GM23248 (cell line): ENCODE measurements around the gene LRIG3. TPM values are rescaled to one million over a fixed set of nuclear protein-coding genes. Genes with fewer than 3 reads are reported as not detected.

Experiments
- DNase-seq: peaks from one replicate; pipeline ENCODE4 v3.0.0-alpha.2; 2015
- H2AFZ ChIP-seq: fragments of 200-600 bp; sonication (generic); 2 replicates; pipeline ENCODE4 v1.6.1; 2016; ENCODE audit warnings: antibody characterized with exemption
- H3F3A ChIP-seq: fragments of 200-600 bp; sonication (generic); 2 replicates; pipeline ENCODE4 v1.6.1; 2016; ENCODE audit warnings: mild to moderate bottlenecking, antibody characterized with exemption, mixed run types; ENCODE audit not compliant: insufficient read depth
- H3K27ac ChIP-seq: fragments of 200-600 bp; sonication (generic); 2 replicates; pipeline ENCODE4 v1.5.1; 2016; ENCODE audit warnings: mild to moderate bottlenecking
- H3K27me3 ChIP-seq: fragments of 200-600 bp; sonication (generic); replicated peaks from 2 replicates; pipeline ENCODE4 v1.6.1; 2016; ENCODE audit warnings: mild to moderate bottlenecking; ENCODE audit not compliant: insufficient read depth
- H3K36me3 ChIP-seq: fragments of 200-600 bp; sonication (generic); 2 replicates; pipeline ENCODE4 v1.6.1; 2016; ENCODE audit warnings: low read depth, mild to moderate bottlenecking
- H3K4me1 ChIP-seq: fragments of 200-600 bp; sonication (generic); 2 replicates; pipeline ENCODE4 v1.6.1; 2016; ENCODE audit warnings: mild to moderate bottlenecking; ENCODE audit not compliant: insufficient read depth
- H3K4me2 ChIP-seq: fragments of 200-600 bp; sonication (generic); one replicate; pipeline ENCODE4 v1.6.1; 2016; ENCODE audit warnings: mild to moderate bottlenecking; ENCODE audit not compliant: unreplicated experiment
- H3K4me3 ChIP-seq: fragments of 200-600 bp; sonication (generic); 2 replicates; pipeline ENCODE4 v1.5.1; 2016; ENCODE audit warnings: mild to moderate bottlenecking
- H3K79me2 ChIP-seq: fragments of 200-600 bp; sonication (generic); 2 replicates; pipeline ENCODE4 v1.6.1; 2016; ENCODE audit warnings: mild to moderate bottlenecking; ENCODE audit not compliant: insufficient read depth
- H3K9ac ChIP-seq: fragments of 200-600 bp; sonication (generic); 2 replicates; pipeline ENCODE4 v1.6.1; 2016; ENCODE audit warnings: mild to moderate bottlenecking
- H3K9me2 ChIP-seq: fragments of 200-600 bp; sonication (generic); 2 replicates; pipeline ENCODE4 v1.6.1; 2016; ENCODE audit warnings: mixed run types, mild to moderate bottlenecking, moderate library complexity; ENCODE audit not compliant: insufficient read depth
- H3K9me3 ChIP-seq: fragments of 200-600 bp; sonication (generic); one replicate; pipeline ENCODE4 v1.6.1; 2017; ENCODE audit warnings: low read depth
- H4K20me1 ChIP-seq: fragments of 200-600 bp; sonication (generic); 2 replicates; pipeline ENCODE4 v1.6.0; 2016; ENCODE audit not compliant: insufficient read depth
- EZH2 ChIP-seq: fragments of 200-600 bp; sonication (generic); IDR thresholded peaks from 2 replicates; pipeline ENCODE4 v1.6.1; 2018; ENCODE audit warnings: antibody characterized with exemption, mild to moderate bottlenecking; ENCODE audit not compliant: insufficient read depth, poor library complexity, severe bottlenecking
- EZH2phosphoT487 ChIP-seq: fragments of 200-600 bp; sonication (generic); IDR thresholded peaks from 2 replicates; pipeline ENCODE4 v1.6.1; 2018; ENCODE audit warnings: antibody characterized with exemption, moderate library complexity, mild to moderate bottlenecking, low read depth; ENCODE audit not compliant: insufficient read depth
- WGBS, 2 experiments: methylation state at CpG; one replicate each; pipeline ENCODE4 v1.1.6; 2015 to 2017; ENCODE audit warnings: low lambda C conversion rate in 2 of 2, low coverage in 1 of 2; ENCODE audit errors: missing lambda C conversion rate in 2 of 2; 5-methylcytosine and 5-hydroxymethylcytosine counted together
- in situ Hi-C: fragments of 300-500 bp; cut with MboI; formaldehyde crosslinking; loops from 2 replicates; pipeline ENCODE4 v1.15.0; 2020
- polyA plus RNA-seq: library from polyadenylated mRNA; unstranded; fragments of >200 nt; fragmentation: Nextera tagmentation; extraction: Ambion mirVana; gene quantifications from 2 replicates; pipeline ENCODE4 v1.2.1, GENCODE V29; 2016
- total RNA-seq: library from RNA; depleted of rRNA; stranded (reverse); fragments of >200 nt; shearing (Covaris generic); gene quantifications from 2 replicates; pipeline ENCODE4 v1.2.3, GENCODE V29; 2014

The LRIG3 gene
- total and polyA plus RNA-seq, 2 experiments from 2014 or later, result 9.2 to 29.3 TPM

- no peak for TF ChIP-seq EZH2phosphoT487
- TF ChIP-seq EZH2, result no peak
- DNase-seq, result no peak
- no peaks in the 10 kb centered on the region for H3K9me2 ChIP-seq
- peaks cover 11% of the 10 kb centered on the region for H3K79me2 ChIP-seq
- no peak overlapping the region for H3K9ac ChIP-seq
- H3K4me2 ChIP-seq, result no peak overlapping the region
- no peak overlapping the region for H3K27ac ChIP-seq
- in situ Hi-C loops, result loop anchor here (25.0 kb wide), 1 partner anchor 350 kb away; no protein-coding TSS in a partner anchor
- no peak overlapping the region for H3K4me3 ChIP-seq
- no peaks in the 10 kb centered on the region for H3K27me3 ChIP-seq
- no peaks in the 10 kb centered on the region; the same call in 1 of the 2 replicates for H4K20me1 ChIP-seq
- peaks cover 9% of the 10 kb centered on the region; the same call in 1 of the 2 replicates for H3K4me1 ChIP-seq
- peaks cover 69% of the 10 kb centered on the region for H3K36me3 ChIP-seq
- no peak overlapping the region for H2AFZ ChIP-seq
- WGBS, 2 experiments, result 98% methylated on average over 6 of the region's 6 CpGs
- peaks cover 12% of the 10 kb centered on the region; the same call in 1 of the 2 replicates for H3F3A ChIP-seq
- H3K9me3 ChIP-seq, result no peaks in the 10 kb centered on the region
These were observed 33.2 kb downstream of the LRIG3 start for GRCh38 chr12:58887068-58887467.

GRCh38 chr12:58886474-58886873 is 33.8 kb downstream of the LRIG3 start:
- Histone ChIP-seq H3K4me1 (peaks cover 9% of the 10 kb centered on the region; the same call in 1 of the 2 replicates), H3F3A (peaks cover 12% of the 10 kb centered on the region; the same call in 1 of the 2 replicates), H3K27me3 (no peaks in the 10 kb centered on the region), H2AFZ (no peak overlapping the region), H3K9me3 (no peaks in the 10 kb centered on the region), H3K9ac (no peak overlapping the region), H3K27ac (no peak overlapping the region), H3K4me3 (no peak overlapping the region), H4K20me1 (no peaks in the 10 kb centered on the region), H3K4me2 (no peak overlapping the region), H3K36me3 (peaks cover 72% of the 10 kb centered on the region), H3K9me2 (no peaks in the 10 kb centered on the region), H3K79me2 (peaks cover 5% of the 10 kb centered on the region)
- in situ Hi-C loops, result loop anchor here (25.0 kb wide), 1 partner anchor 349 kb away; no protein-coding TSS in a partner anchor
- no peak for DNase-seq
- 96 to 99% methylated on average over 3 of the region's 3 CpGs for WGBS, 2 experiments
- TF ChIP-seq EZH2 (no peak), EZH2phosphoT487 (no peak)

GRCh38 chr12:58884916-58885315 is 35.4 kb downstream of the LRIG3 start:
- Histone ChIP-seq H3K79me2 (no peaks in the 10 kb centered on the region), H3K9ac (no peak overlapping the region), H3K9me2 (no peaks in the 10 kb centered on the region), H2AFZ (no peak overlapping the region), H3K4me2 (no peak overlapping the region), H3K27me3 (no peaks in the 10 kb centered on the region), H3K4me1 (peaks cover 9% of the 10 kb centered on the region; the same call in 1 of the 2 replicates), H3K9me3 (no peaks in the 10 kb centered on the region), H3K27ac (no peak overlapping the region), H3K36me3 (peaks cover 81% of the 10 kb centered on the region), H3K4me3 (no peak overlapping the region), H4K20me1 (no peaks in the 10 kb centered on the region), H3F3A (peaks cover 12% of the 10 kb centered on the region; the same call in 1 of the 2 replicates)
- WGBS, 2 experiments, result 87 to 89% methylated on average over 4 of the region's 4 CpGs
- no peak for DNase-seq
- in situ Hi-C loops, result loop anchor here (25.0 kb wide), 1 partner anchor 348 kb away; no protein-coding TSS in a partner anchor
- TF ChIP-seq EZH2phosphoT487, result no peak

GRCh38 chr12:58883576-58884334 is 36.5 kb downstream of the LRIG3 start:
- in situ Hi-C loops, result loop anchor here (25.0 kb wide), 1 partner anchor 346 kb away; no protein-coding TSS in a partner anchor
- WGBS, 2 experiments, result 81 to 84% methylated on average over 3 of the region's 3 CpGs
- Histone ChIP-seq H3F3A (peaks cover 11% of the 10 kb centered on the region; the same call in 1 of the 2 replicates), H3K27ac (no peak overlapping the region), H3K4me1 (peaks cover 9% of the 10 kb centered on the region; the same call in 1 of the 2 replicates), H2AFZ (no peak overlapping the region), H3K9ac (no peak overlapping the region), H4K20me1 (no peaks in the 10 kb centered on the region), H3K9me2 (no peaks in the 10 kb centered on the region), H3K27me3 (no peaks in the 10 kb centered on the region), H3K4me2 (no peak overlapping the region), H3K9me3 (no peaks in the 10 kb centered on the region), H3K36me3 (peaks cover 81% of the 10 kb centered on the region), H3K4me3 (no peak overlapping the region), H3K79me2 (no peaks in the 10 kb centered on the region)
- DNase-seq, result no peak
- no peak for TF ChIP-seq EZH2phosphoT487
- no peak for TF ChIP-seq EZH2
